Thyroid gland (tissue), 4 donors: ENCODE data around the gene MPP7. TPM values are rescaled to one million over a fixed set of nuclear protein-coding genes. Genes with fewer than 3 reads are reported as not detected.

Experiments used
- DNase-seq, 2 donors: peaks; one replicate each; pipeline ENCODE4 v3.0.0-alpha.2; 2019
- H3K27ac ChIP-seq, 3 donors: fragments of 200-600 bp; sonication (generic); 1 replicate in 2 of 3; 2 replicates in 1 of 3; pipeline ENCODE4 v1.5.1; 2016 to 2019; ENCODE audit warnings: mild to moderate bottlenecking in 1 of 3, moderate library complexity in 1 of 3
- H3K27me3 ChIP-seq: fragments of 200-600 bp; sonication (generic); one replicate; pipeline ENCODE4 v1.5.1; 2019
- H3K36me3 ChIP-seq, 2 donors: fragments of 200-600 bp; sonication (generic); one replicate each; pipeline ENCODE4 v1.5.1; 2016 to 2019
- H3K4me1 ChIP-seq, 2 donors: fragments of 200-600 bp; sonication (generic); one replicate each; pipeline ENCODE4 v1.5.1; 2017 to 2019
- H3K4me3 ChIP-seq, 3 donors: fragments of 200-600 bp; sonication (generic); replicated peaks in 1 of 3; 1 replicate in 2 of 3; 2 replicates in 1 of 3; pipeline ENCODE4 v1.5.1; 2016; ENCODE audit warnings: mild to moderate bottlenecking in 1 of 3
- H3K9me3 ChIP-seq: fragments of 200-600 bp; sonication (generic); one replicate; pipeline ENCODE4 v1.5.1; 2017
- CTCF ChIP-seq, 6 experiments: fragments of 200-600 bp in 3 of 6; fragments of 450-650 bp in 3 of 6; sonication (generic) in 3 of 6; IDR thresholded peaks; one replicate each; pipeline ENCODE4 v1.5.1; 2016 to 2019; ENCODE audit warnings: antibody characterized with exemption in 6 of 6, mild to moderate bottlenecking in 2 of 6, inconsistent platforms in 1 of 6, moderate library complexity in 1 of 6
- POLR2A ChIP-seq, 2 donors: fragments of 450-650 bp; IDR thresholded peaks; one replicate each; pipeline ENCODE4 v1.6.1; 2017; ENCODE audit warnings: antibody characterized with exemption in 2 of 2, mild to moderate bottlenecking in 2 of 2, moderate library complexity in 1 of 2
- WGBS, 2 donors: methylation state at CpG; one replicate each; pipeline ENCODE4 v1.1.5; 2017; 5-methylcytosine and 5-hydroxymethylcytosine counted together
- intact Hi-C: fragments of 100-400 bp; cut with DNase I; formaldehyde crosslinking; loops from one replicate; pipeline ENCODE4 v1.15.1; 2023
- total RNA-seq, 4 donors: library from RNA; depleted of rRNA; stranded (reverse); fragments of >200 nt; gene quantifications; one replicate each; pipeline ENCODE4 v1.2.3, GENCODE V29; 2016

Gene MPP7
- total RNA-seq, 4 donors from 2014 or later, result 21.2 to 37.7 (median 26.6) TPM

- WGBS, 2 donors, result 87 to 92% methylated on average over 7 of the region's 7 CpGs
- TF ChIP-seq CTCF (IDR thresholded peaks at IDR 0.05), result no peak
- TF ChIP-seq POLR2A (IDR thresholded peaks at IDR 0.05), result no peak
- H3K27ac ChIP-seq, result no peak overlapping the region
- no peaks in the 10 kb centered on the region for H3K36me3 ChIP-seq
- H3K27me3 ChIP-seq, result no peaks in the 10 kb centered on the region
- H3K4me3 ChIP-seq, result no peak overlapping the region
- H3K9me3 ChIP-seq, result no peaks in the 10 kb centered on the region
- no peak for DNase-seq
- intact Hi-C loops, result no loop called here
- H3K4me1 ChIP-seq, result peaks cover 0 to 3% of the 10 kb centered on the region in 2 donors
These were observed 14.9 kb upstream of the MPP7 start for GRCh38 chr10:28317760-28318159.

GRCh38 chr10:28316696-28317095 lies 13.8 kb upstream of the MPP7 start:
- no peaks in the 10 kb centered on the region for H3K36me3 ChIP-seq
- no peak overlapping the region for H3K4me3 ChIP-seq
- H3K9me3 ChIP-seq, result no peaks in the 10 kb centered on the region
- no peak for TF ChIP-seq POLR2A (IDR thresholded peaks at IDR 0.05)
- H3K4me1 ChIP-seq, result no peaks in the 10 kb centered on the region
- intact Hi-C loops, result no loop called here
- H3K27ac ChIP-seq, result no peak overlapping the region
- 84 to 92% methylated on average over 5 of the region's 5 CpGs for whole genome bisulfite sequencing, 2 donors
- H3K27me3 ChIP-seq, result no peaks in the 10 kb centered on the region
- DNase-seq, result no peak

GRCh38 chr10:28315140-28315539 lies 12.3 kb upstream of the MPP7 start:
- H3K4me3 ChIP-seq, result no peak overlapping the region
- WGBS, 2 donors, result 69 to 78% methylated on average over 4 of the region's 4 CpGs
- no peak overlapping the region for H3K27ac ChIP-seq
- DNase-seq, result no peak
- no peaks in the 10 kb centered on the region for H3K4me1 ChIP-seq
- H3K9me3 ChIP-seq, result no peaks in the 10 kb centered on the region
- no peaks in the 10 kb centered on the region for H3K27me3 ChIP-seq
- no peaks in the 10 kb centered on the region for H3K36me3 ChIP-seq
- no peak for TF ChIP-seq CTCF (IDR thresholded peaks at IDR 0.05)
- TF ChIP-seq POLR2A (IDR thresholded peaks at IDR 0.05), result no peak
- intact Hi-C loops, result no loop called here

GRCh38 chr10:28314211-28314610 lies 11.3 kb upstream of the MPP7 start:
- TF ChIP-seq CTCF (IDR thresholded peaks at IDR 0.05) (no peak), POLR2A (IDR thresholded peaks at IDR 0.05) (no peak)
- DNase-seq, result no peak
- no peak overlapping the region for H3K4me3 ChIP-seq
- intact Hi-C loops, result no loop called here
- no peaks in the 10 kb centered on the region for H3K9me3 ChIP-seq
- no peak overlapping the region for H3K27ac ChIP-seq
- WGBS, 2 donors, result 81% methylated on average over 5 of the region's 5 CpGs
- H3K4me1 ChIP-seq, result no peaks in the 10 kb centered on the region
- no peaks in the 10 kb centered on the region for H3K36me3 ChIP-seq
- no peaks in the 10 kb centered on the region for H3K27me3 ChIP-seq

GRCh38 chr10:28312572-28312971 lies 9.7 kb upstream of the MPP7 start:
- H3K27me3 ChIP-seq, result no peaks in the 10 kb centered on the region
- no peaks in the 10 kb centered on the region for H3K36me3 ChIP-seq
- no peak for TF ChIP-seq POLR2A (IDR thresholded peaks at IDR 0.05)
- no peak overlapping the region for H3K4me3 ChIP-seq
- no peaks in the 10 kb centered on the region for H3K9me3 ChIP-seq
- intact Hi-C loops, result no loop called here
- no peaks in the 10 kb centered on the region for H3K4me1 ChIP-seq
- DNase-seq, result no peak
- H3K27ac ChIP-seq, result no peak overlapping the region
- 78 to 80% methylated on average over 6 of the region's 6 CpGs for WGBS, 2 donors

GRCh38 chr10:28311104-28311503 lies 8.2 kb upstream of the MPP7 start:
- 58 to 61% methylated on average over 3 of the region's 3 CpGs for WGBS, 2 donors
- intact Hi-C loops, result no loop called here

More at GRCh38 chr10:28311104-28311503, 8.2 kb upstream of the MPP7 start:
- DNase-seq, result no peak
- Histone ChIP-seq H3K27ac (no peak overlapping the region), H3K4me1 (no peaks in the 10 kb centered on the region), H3K4me3 (no peak overlapping the region), H3K9me3 (no peaks in the 10 kb centered on the region), H3K36me3 (no peaks in the 10 kb centered on the region), H3K27me3 (no peaks in the 10 kb centered on the region)
- TF ChIP-seq CTCF (IDR thresholded peaks at IDR 0.05), result no peak
- TF ChIP-seq POLR2A (IDR thresholded peaks at IDR 0.05), result no peak
